Prostate gland (tissue), 2 donors: ENCODE data around the gene STX19. TPM values are rescaled to one million over a fixed set of nuclear protein-coding genes. Genes with fewer than 3 reads are reported as not detected.

ENCODE experiments used
- DNase-seq: peaks from one replicate; pipeline ENCODE4 v3.0.0-alpha.2; 2019; ENCODE audit warnings: low spot score
- H3K27ac ChIP-seq, 2 donors: fragments of 200-600 bp; sonication (generic); 2 replicates each; pipeline ENCODE4 v1.5.1; 2017 to 2019
- H3K27me3 ChIP-seq: fragments of 200-600 bp; sonication (generic); replicated peaks from 2 replicates; pipeline ENCODE4 v1.5.1; 2019; ENCODE audit not compliant: insufficient read depth
- H3K36me3 ChIP-seq, 2 donors: fragments of 200-600 bp; sonication (generic); 1 replicate in 1 of 2; 2 replicates in 1 of 2; pipeline versions ENCODE4 v1.5.1 to v1.8.1; 2017 to 2019
- H3K4me1 ChIP-seq: fragments of 200-600 bp; sonication (generic); replicated peaks from 2 replicates; pipeline ENCODE4 v1.5.1; 2019
- H3K4me3 ChIP-seq, 2 donors: fragments of 200-600 bp; sonication (generic); 2 replicates each; pipeline ENCODE4 v1.5.1; 2017 to 2019
- H3K9me3 ChIP-seq: fragments of 200-600 bp; sonication (generic); 2 replicates; pipeline ENCODE4 v1.5.1; 2017
- POLR2A ChIP-seq: fragments of 450-650 bp; IDR thresholded peaks from one replicate; pipeline ENCODE4 v1.6.1; 2016; ENCODE audit warnings: antibody characterized with exemption, mild to moderate bottlenecking
- POLR2AphosphoS5 ChIP-seq: sonication (generic); formaldehyde crosslinking; IDR thresholded peaks from one replicate; pipeline ENCODE4 v1.6.1; 2017; ENCODE audit warnings: antibody characterized with exemption
- WGBS: methylation state at CpG from one replicate; pipeline ENCODE4 v1.1.5; 2018; 5-methylcytosine and 5-hydroxymethylcytosine counted together
- intact Hi-C: fragments of 100-400 bp; cut with DNase I; formaldehyde crosslinking; loops from one replicate; pipeline ENCODE4 v1.14.2; 2022
- total RNA-seq, 2 donors: library from RNA; depleted of rRNA; stranded (reverse); fragments of >200 nt; gene quantifications; one replicate each; pipeline ENCODE4 v1.1.0, GENCODE V29; 2016
- TF ChIP-seq, protein P1 (sequence below), 4 experiments: fragments of 200-600 bp in 2 of 4; fragments of 450-650 bp in 2 of 4; sonication (generic) in 2 of 4; IDR thresholded peaks; 1 replicate in 3 of 4; 2 replicates in 1 of 4; pipeline ENCODE4 v1.5.1; 2016 to 2019; ENCODE audit warnings: antibody characterized with exemption in 4 of 4, mild to moderate bottlenecking in 2 of 4, moderate library complexity in 2 of 4

The STX19 gene
- total RNA-seq, 2 donors from 2014 or later: 3.6 TPM; not detected in 1

DNA sequence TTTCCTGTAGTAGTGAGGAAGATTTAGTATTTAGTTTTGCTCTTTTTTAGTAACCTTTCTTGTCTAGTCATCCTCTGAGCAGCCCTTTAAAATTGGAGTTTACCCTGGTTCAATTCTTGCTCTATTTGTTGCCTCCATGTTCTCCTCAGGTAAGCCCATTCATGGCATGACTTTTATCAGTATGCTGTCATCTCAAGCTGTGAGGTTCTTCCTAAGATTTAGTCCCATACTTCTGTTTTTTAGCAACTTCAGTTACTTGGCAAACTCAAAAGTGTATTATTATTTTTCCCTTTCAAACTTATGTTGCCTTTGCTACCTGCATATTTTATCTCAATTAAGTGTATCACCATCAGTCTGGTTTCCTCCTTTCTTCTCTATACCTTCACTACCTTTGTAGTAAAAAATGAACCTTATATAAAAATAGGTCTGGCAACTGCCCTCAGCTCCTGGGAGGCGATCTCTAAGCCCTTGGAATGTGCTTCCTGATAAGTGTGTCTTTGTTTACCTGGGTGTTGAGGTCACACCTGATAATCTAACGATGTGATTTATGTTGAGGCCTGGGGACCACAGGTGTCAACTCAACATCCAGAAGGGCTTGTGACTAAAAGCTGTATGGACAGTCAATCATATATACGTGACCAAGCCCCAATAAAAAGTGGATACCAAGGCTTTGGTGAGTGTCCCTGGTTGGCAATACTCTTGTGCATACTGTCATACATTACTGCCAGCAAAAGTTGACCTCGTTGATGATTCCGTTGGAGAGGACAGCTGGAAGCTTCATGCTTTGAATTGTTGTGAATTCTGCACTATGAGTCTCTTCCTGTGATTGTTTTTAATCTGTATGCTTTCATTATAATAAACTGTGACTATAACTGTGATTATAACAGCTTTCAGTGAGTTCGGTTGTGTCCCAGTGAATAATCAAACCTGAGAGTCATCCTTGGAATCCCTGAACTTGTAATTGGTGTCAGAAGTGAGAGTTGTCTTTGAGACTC, 38.4 kb upstream of the STX19 start:
- no peak for TF ChIP-seq POLR2A
- 82% methylated on average over 6 of the region's 6 CpGs for WGBS
- H3K4me1 ChIP-seq: no peaks in the 10 kb centered on the region
- peaks cover 0 to 4% of the 10 kb centered on the region in 2 donors for H3K36me3 ChIP-seq
- no peaks in the 10 kb centered on the region for H3K27me3 ChIP-seq
- no peak overlapping the region for H3K27ac ChIP-seq
- H3K9me3 ChIP-seq: no peaks in the 10 kb centered on the region
- no peak for DNase-seq
- intact Hi-C loops: loop anchor here (5.0 kb wide), 1 partner anchor 65 kb away; no protein-coding TSS in a partner anchor
- H3K4me3 ChIP-seq: no peak overlapping the region

DNA sequence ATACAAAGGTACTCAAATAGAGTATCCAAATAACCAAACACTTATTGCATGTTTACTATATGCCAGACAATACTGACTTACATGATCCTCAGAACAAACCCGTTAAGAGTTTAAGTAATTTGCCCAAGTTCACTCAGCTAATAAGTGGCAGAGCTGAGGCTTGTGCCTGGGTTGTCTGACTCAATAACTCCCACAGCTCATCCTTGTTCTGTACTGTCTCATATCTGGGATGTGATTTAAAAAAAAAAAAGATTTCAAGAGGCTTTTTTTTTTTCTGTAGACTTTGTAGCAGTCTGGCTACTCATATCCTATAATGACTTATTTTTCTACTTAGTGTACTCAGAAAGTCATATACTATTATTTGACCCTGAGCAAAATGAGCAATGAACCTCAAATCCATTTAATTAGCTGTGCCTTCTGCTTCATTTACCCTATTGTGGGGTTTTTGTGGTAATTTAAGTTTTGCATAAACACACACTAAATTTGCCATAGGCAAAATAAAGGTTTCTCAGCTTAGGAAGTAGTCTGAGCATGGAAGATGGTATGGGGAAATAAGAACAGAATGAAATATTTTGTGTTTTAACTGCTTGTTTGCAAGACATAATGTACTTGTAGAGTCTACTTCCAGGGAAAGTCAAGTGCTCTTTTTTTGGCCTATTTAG, 37.6 kb upstream of the STX19 start:
- DNase-seq: no peak
- Histone ChIP-seq H3K27ac (no peak overlapping the region), H3K9me3 (no peaks in the 10 kb centered on the region), H3K4me3 (no peak overlapping the region), H3K27me3 (no peaks in the 10 kb centered on the region), H3K36me3 (peaks cover 0 to 4% of the 10 kb centered on the region in 2 donors), H3K4me1 (no peaks in the 10 kb centered on the region)
- no peak for TF ChIP-seq POLR2A
- TF ChIP-seq, protein P1, sequence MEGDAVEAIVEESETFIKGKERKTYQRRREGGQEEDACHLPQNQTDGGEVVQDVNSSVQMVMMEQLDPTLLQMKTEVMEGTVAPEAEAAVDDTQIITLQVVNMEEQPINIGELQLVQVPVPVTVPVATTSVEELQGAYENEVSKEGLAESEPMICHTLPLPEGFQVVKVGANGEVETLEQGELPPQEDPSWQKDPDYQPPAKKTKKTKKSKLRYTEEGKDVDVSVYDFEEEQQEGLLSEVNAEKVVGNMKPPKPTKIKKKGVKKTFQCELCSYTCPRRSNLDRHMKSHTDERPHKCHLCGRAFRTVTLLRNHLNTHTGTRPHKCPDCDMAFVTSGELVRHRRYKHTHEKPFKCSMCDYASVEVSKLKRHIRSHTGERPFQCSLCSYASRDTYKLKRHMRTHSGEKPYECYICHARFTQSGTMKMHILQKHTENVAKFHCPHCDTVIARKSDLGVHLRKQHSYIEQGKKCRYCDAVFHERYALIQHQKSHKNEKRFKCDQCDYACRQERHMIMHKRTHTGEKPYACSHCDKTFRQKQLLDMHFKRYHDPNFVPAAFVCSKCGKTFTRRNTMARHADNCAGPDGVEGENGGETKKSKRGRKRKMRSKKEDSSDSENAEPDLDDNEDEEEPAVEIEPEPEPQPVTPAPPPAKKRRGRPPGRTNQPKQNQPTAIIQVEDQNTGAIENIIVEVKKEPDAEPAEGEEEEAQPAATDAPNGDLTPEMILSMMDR (IDR thresholded peaks at IDR 0.05): no peak
- TF ChIP-seq POLR2AphosphoS5: no peak
- 70% methylated on average over 1 of the region's 1 CpG for WGBS
- intact Hi-C loops: loop anchor here (5.0 kb wide), 1 partner anchor 64 kb away; no protein-coding TSS in a partner anchor

DNA sequence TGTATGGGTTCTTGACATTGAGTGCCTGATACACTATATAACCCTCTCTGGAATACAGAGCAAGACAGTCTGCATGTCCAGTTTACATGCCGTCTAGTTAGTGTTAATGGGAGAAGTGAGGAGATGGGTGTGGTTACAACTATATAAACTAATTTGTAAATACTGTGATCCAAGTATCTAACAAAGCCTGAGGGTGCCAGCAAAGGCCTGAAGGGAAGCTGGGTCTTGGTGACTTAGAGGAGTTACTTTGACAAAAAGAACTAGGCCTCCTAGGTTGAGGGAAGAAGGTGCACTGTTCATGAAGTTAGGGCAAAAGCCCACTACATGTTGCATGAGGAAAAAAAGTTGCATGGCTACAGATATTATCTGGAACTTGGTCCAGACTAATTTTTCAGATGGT, 36.7 kb upstream of the STX19 start:
- Histone ChIP-seq H3K9me3 (no peaks in the 10 kb centered on the region), H3K4me3 (no peak overlapping the region), H3K36me3 (peaks cover 0 to 4% of the 10 kb centered on the region in 2 donors), H3K27ac (no peak overlapping the region), H3K27me3 (no peaks in the 10 kb centered on the region), H3K4me1 (no peaks in the 10 kb centered on the region)
- intact Hi-C loops: loop anchor here (5.0 kb wide), 1 partner anchor 63 kb away; no protein-coding TSS in a partner anchor
- TF ChIP-seq, protein P1 (IDR thresholded peaks at IDR 0.05): no peak
- TF ChIP-seq POLR2A (no peak), POLR2AphosphoS5 (no peak)
- 45% methylated on average over 1 of the region's 1 CpG for WGBS
- no peak for DNase-seq

DNA sequence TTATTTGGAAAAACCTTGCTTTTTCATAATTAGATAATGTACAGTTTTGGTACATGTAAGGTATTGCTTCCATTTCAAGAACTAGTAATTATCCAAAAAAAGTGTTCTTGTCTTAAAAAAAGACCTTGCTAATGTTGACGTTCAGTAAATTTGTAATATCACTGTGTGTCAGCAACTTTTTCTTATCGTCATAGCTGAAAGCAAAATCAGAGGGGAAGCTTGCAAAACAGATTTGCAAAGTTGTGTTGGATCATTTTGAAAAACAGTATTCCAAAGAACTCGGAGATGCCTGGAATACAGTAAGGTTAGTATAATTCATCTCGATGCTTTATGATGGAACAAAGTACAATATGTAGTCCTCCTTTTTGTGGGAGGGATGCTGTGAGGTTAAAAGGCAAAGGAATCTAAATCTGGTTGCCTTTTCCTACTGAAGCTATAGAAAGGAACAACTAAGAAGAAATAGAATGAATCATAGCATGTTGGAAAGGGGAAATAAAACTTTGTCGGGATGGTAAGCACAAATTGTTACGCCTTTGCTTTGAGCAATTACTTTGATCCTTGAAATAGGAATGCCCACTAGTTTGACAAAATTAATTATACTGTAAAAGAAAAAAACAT, 36.0 kb upstream of the STX19 start:
- Histone ChIP-seq H3K4me1 (no peaks in the 10 kb centered on the region), H3K27me3 (no peaks in the 10 kb centered on the region), H3K36me3 (peaks cover 0 to 4% of the 10 kb centered on the region in 2 donors), H3K9me3 (no peaks in the 10 kb centered on the region), H3K27ac (no peak overlapping the region), H3K4me3 (no peak overlapping the region)
- no peak for DNase-seq
- 82% methylated on average over 6 of the region's 6 CpGs for WGBS
- TF ChIP-seq POLR2AphosphoS5: no peak
- no peak for TF ChIP-seq POLR2A
- TF ChIP-seq, protein P1 (IDR thresholded peaks at IDR 0.05): no peak
- intact Hi-C loops: no loop called here
